Cardiac muscle cell (in vitro differentiated cells and primary cell): ENCODE data around the gene KIAA1671. TPM values are rescaled to one million over a fixed set of nuclear protein-coding genes. Genes with fewer than 3 reads are reported as not detected.
A peak's percentile ranks its signal among the peaks of the same experiment; 100 is the strongest.

ENCODE experiments used
- DNase-seq, 2 donors: peaks; one replicate each; pipeline versions ENCODE4 v3.0.0 to v3.0.0-alpha.2; 2010 to 2017; ENCODE audit warnings: low read depth in 1 of 2, low spot score in 1 of 2
- H3K27ac ChIP-seq: fragments of 200-600 bp; sonication (generic); 2 replicates; pipeline ENCODE4 v1.5.1; 2016
- H3K27me3 ChIP-seq: fragments of 200-600 bp; sonication (generic); 2 replicates; pipeline ENCODE4 v1.6.0; 2016; ENCODE audit warnings: control low read depth
- H3K36me3 ChIP-seq: fragments of 200-600 bp; sonication (generic); 2 replicates; pipeline ENCODE4 v1.5.1; 2016; ENCODE audit warnings: control low read depth
- H3K4me1 ChIP-seq: fragments of 200-600 bp; sonication (generic); 2 replicates; pipeline ENCODE4 v1.8.1; 2017; ENCODE audit warnings: low read depth, mild to moderate bottlenecking, mixed run types
- H3K4me3 ChIP-seq: fragments of 200-600 bp; sonication (generic); 2 replicates; pipeline ENCODE4 v1.5.1; 2016; ENCODE audit warnings: mild to moderate bottlenecking
- H3K9me3 ChIP-seq: fragments of 200-600 bp; sonication (generic); 2 replicates; pipeline ENCODE4 v1.5.1; 2017; ENCODE audit warnings: low read depth, mild to moderate bottlenecking, control low read depth
- CTCF ChIP-seq: IDR thresholded peaks from 2 replicates; pipeline ENCODE4 v1.5.1; 2012; ENCODE audit warnings: low read depth, mild to moderate bottlenecking, low read length
- polyA plus RNA-seq: library from polyadenylated mRNA; unstranded; fragments of >200 nt; fragmentation: Nextera tagmentation; extraction: Ambion mirVana; gene quantifications from 2 replicates; pipeline ENCODE4 v1.2.1, GENCODE V29; 2016
- total RNA-seq: library from RNA; depleted of rRNA; stranded (reverse); fragments of >200 nt; gene quantifications from 2 replicates; pipeline ENCODE4 v1.2.3, GENCODE V29; 2016

Gene KIAA1671
- total and polyA plus RNA-seq, 2 experiments from 2014 or later: 10.9 to 37.3 TPM

- no peak for DNase-seq
- Histone ChIP-seq H3K4me1 (no peaks in the 10 kb centered on the region), H3K36me3 (peaks cover 6% of the 10 kb centered on the region), H3K9me3 (no peaks in the 10 kb centered on the region), H3K27me3 (no peaks in the 10 kb centered on the region), H3K27ac (no peak overlapping the region), H3K4me3 (no peak overlapping the region)
- TF ChIP-seq CTCF: no peak
These were observed 244.8 kb downstream of the KIAA1671 start for GRCh38 chr22:25197340-25197739.

- Histone ChIP-seq H3K4me3 (no peak within 1 kb of the TSS), H3K27ac (no peak within 1 kb of the TSS), H3K9me3 (no peaks in the 10 kb centered on the region), H3K36me3 (no peaks in the 10 kb centered on the region), H3K4me1 (no peaks in the 10 kb centered on the region), H3K27me3 (no peaks in the 10 kb centered on the region)
- DNase-seq: no peak
- TF ChIP-seq CTCF: no peak
These were observed 247.4 kb downstream of the KIAA1671 start, which contains the start of gene CRYBB3 for GRCh38 chr22:25199731-25200520. CRYBB3 (plus strand) TSS chr22:25199858; CDS start chr22:25201397, 1,539 bp downstream.

- no peaks in the 10 kb centered on the region for H3K9me3 ChIP-seq
- TF ChIP-seq CTCF: no peak
- no peak overlapping the region for H3K27ac ChIP-seq
- no peak overlapping the region for H3K4me3 ChIP-seq
- DNase-seq: no peak
- no peaks in the 10 kb centered on the region for H3K36me3 ChIP-seq
- no peaks in the 10 kb centered on the region for H3K4me1 ChIP-seq
- no peaks in the 10 kb centered on the region for H3K27me3 ChIP-seq
These were observed 248.5 kb downstream of the KIAA1671 start for GRCh38 chr22:25200967-25201366.

GRCh38 chr22:25201557-25202273 is 249.2 kb downstream of the KIAA1671 start:
- no peak for TF ChIP-seq CTCF
- no peak for DNase-seq

GRCh38 chr22:25202290-25202921 is 249.9 kb downstream of the KIAA1671 start:
- Histone ChIP-seq H3K4me3 (no peak overlapping the region), H3K27ac (no peak overlapping the region), H3K36me3 (no peaks in the 10 kb centered on the region), H3K4me1 (no peaks in the 10 kb centered on the region), H3K9me3 (no peaks in the 10 kb centered on the region), H3K27me3 (no peaks in the 10 kb centered on the region)
- TF ChIP-seq CTCF: peak; percentile 94
- peak; percentile 68 to 78 for DNase-seq

More at GRCh38 chr22:25201557-25202273, 249.2 kb downstream of the KIAA1671 start:
- Histone ChIP-seq H3K4me1 (no peaks in the 10 kb centered on the region), H3K27ac (no peak overlapping the region), H3K27me3 (no peaks in the 10 kb centered on the region), H3K9me3 (no peaks in the 10 kb centered on the region), H3K4me3 (no peak overlapping the region), H3K36me3 (no peaks in the 10 kb centered on the region)
